GM12891 (cell line): ENCODE results near the gene C11orf97.

Source experiments
- PAX5 ChIP-seq: IDR thresholded peaks from 2 replicates; pipeline ENCODE4 v1.6.1; 2011; ENCODE audit warnings: low read length, moderate library complexity, mild to moderate bottlenecking; ENCODE audit not compliant: insufficient read depth, severe bottlenecking
- POLR2A ChIP-seq: IDR thresholded peaks from 2 replicates; pipeline ENCODE4 v1.6.1; 2011; ENCODE audit warnings: low read depth, low read length, control low read depth
- POLR2AphosphoS5 ChIP-seq: IDR thresholded peaks from 2 replicates; pipeline ENCODE4 v1.6.1; 2011; ENCODE audit warnings: low read depth, low read length, control low read depth
- POU2F2 ChIP-seq: IDR thresholded peaks from 2 replicates; pipeline ENCODE4 v1.6.1; 2011; ENCODE audit warnings: low read depth, mild to moderate bottlenecking, control low read depth, low read length, moderate library complexity
- SPI1 ChIP-seq: IDR thresholded peaks from 2 replicates; pipeline ENCODE4 v1.6.1; 2011; ENCODE audit warnings: low read depth, low read length, control low read depth
- TAF1 ChIP-seq: IDR thresholded peaks from 2 replicates; pipeline ENCODE4 v1.6.1; 2011; ENCODE audit warnings: low read depth, low read length, control low read depth

- TF ChIP-seq PAX5 = no peak
- TF ChIP-seq POLR2A = peak; percentile 79
- TF ChIP-seq TAF1 = peak; percentile 78
- TF ChIP-seq POLR2AphosphoS5 = peak; percentile 72; the same call in 1 of the 2 replicates
- 0 out of 2 replicates have a peak, but pooled peaks have one; percentile 22 for TF ChIP-seq SPI1
- peak; percentile 73; the same call in 1 of the 2 replicates for TF ChIP-seq POU2F2
Observed at GRCh38 chr11:94493281-94494125, 18.8 kb upstream of the C11orf97 start, which contains the start of the genes ANKRD49 and MRE11.
